SKM-1 (cell line): Measurements from ENCODE around the gene KANSL2.

ENCODE experiments used
- DNase-seq: peaks from one replicate; lab custom pipeline; 2025; ENCODE audit not compliant: unreplicated experiment; lab: John Stamatoyannopoulos, UW

Gene KANSL2

DNA sequence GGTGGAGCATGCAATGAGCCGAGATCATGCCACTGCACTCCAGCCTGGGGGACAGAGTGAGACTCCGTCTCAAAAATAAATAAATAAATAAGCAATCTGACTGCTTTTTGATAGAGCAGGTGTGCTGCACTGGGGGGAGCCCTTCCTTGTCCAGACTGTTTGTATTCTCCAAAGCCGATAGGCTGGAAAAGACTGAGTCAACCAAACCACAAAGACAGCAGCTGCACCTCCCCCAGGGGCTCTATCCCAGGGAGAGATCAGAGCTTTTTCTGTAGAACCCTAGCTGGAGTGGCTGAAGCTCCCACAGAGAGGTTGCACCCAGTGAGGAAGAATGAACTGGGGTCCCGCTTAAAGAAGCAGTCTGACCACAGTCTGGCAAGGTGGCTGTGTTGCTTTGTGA, 66.4 kb downstream of the KANSL2 start:
- no peak for DNase-seq

DNA sequence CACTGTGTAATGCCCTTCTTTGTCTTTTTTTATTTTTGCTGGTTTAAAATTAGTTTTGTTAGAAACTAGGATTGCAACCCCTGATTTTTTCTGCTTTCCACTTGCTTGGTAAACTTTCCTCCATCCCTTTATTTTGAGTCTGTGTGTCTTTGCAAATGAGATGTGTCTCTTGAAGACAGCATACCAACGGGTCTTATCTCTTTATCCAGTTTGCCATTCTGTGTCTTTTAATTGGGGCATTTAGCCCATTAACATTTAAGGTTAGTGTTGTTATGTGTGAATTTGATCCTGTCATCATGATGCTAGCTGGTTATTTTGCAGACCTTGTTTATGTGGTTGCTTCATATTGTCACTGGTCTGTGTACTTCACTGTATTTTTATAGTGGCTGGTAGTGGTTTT, 68.7 kb downstream of the KANSL2 start:
- no peak for DNase-seq
